PC-9 (cell line): Measurements from ENCODE around the gene SCML2.

Experiments
- CTCF ChIP-seq: fragments of 200-600 bp; sonication (generic); conservative IDR thresholded peaks from 2 replicates; pipeline ENCODE4 v1.6.1; 2017; ENCODE audit warnings: mixed run types, antibody characterized with exemption, mild to moderate bottlenecking, moderate library complexity
- EZH2 ChIP-seq: fragments of 200-600 bp; sonication (generic); IDR thresholded peaks from 2 replicates; pipeline ENCODE4 v1.8.0; 2017; ENCODE audit warnings: antibody characterized with exemption, low read depth

GRCh38 chrX:18228069-18228468 lies 126.4 kb downstream of the SCML2 start:
- TF ChIP-seq CTCF = no peak
- TF ChIP-seq EZH2 = no peak
